Measurements from ENCODE around the gene STEAP1B.
A peak's percentile ranks its signal among the peaks of the same experiment; 100 is the strongest.
"Not testable (repeated sequence)": the region's sequence is repeated elsewhere in the genome, so short reads cannot be mapped to it uniquely, and the experiment has no call there.

Gene STEAP1B

GRCh38 chr7:22470981-22471380, 29.0 kb downstream of the STEAP1B start:
- in situ Hi-C loops (cut with HindIII; ENCODE audit: low pct_ligation_motif_present, low pct_unique_long_range_greater_than_20kb, low sequenced_read_pairs), result loop anchor here (25.0 kb wide), 1 partner anchor 359 kb away; no protein-coding TSS in a partner anchor
- no peak for DNase-seq

- no peak for DNase-seq
- in situ Hi-C loops (cut with HindIII; ENCODE audit: low pct_ligation_motif_present, low pct_unique_long_range_greater_than_20kb, low sequenced_read_pairs), result loop anchor here (25.0 kb wide), 1 partner anchor 357 kb away; no protein-coding TSS in a partner anchor
These were observed 30.4 kb downstream of the STEAP1B start for GRCh38 chr7:22469371-22470143.

GRCh38 chr7:22468609-22469008, 31.4 kb downstream of the STEAP1B start:
- in situ Hi-C loops (cut with HindIII; ENCODE audit: low pct_ligation_motif_present, low pct_unique_long_range_greater_than_20kb, low sequenced_read_pairs), result loop anchor here (25.0 kb wide), 1 partner anchor 356 kb away; no protein-coding TSS in a partner anchor
- no peak for DNase-seq

- in situ Hi-C loops (cut with HindIII; ENCODE audit: low pct_ligation_motif_present, low pct_unique_long_range_greater_than_20kb, low sequenced_read_pairs), result loop anchor here (25.0 kb wide), 1 partner anchor 352 kb away; no protein-coding TSS in a partner anchor
- no peak for DNase-seq
These were observed 35.7 kb downstream of the STEAP1B start for GRCh38 chr7:22464299-22464698.

GRCh38 chr7:22460363-22460988, 39.5 kb downstream of the STEAP1B start:
- DNase-seq, result no peak
- in situ Hi-C loops (cut with HindIII; ENCODE audit: low pct_ligation_motif_present, low pct_unique_long_range_greater_than_20kb, low sequenced_read_pairs), result loop anchor here (25.0 kb wide), 1 partner anchor 348 kb away; no protein-coding TSS in a partner anchor

GRCh38 chr7:22457471-22457870, 42.5 kb downstream of the STEAP1B start:
- in situ Hi-C loops (cut with HindIII; ENCODE audit: low pct_ligation_motif_present, low pct_unique_long_range_greater_than_20kb, low sequenced_read_pairs), result loop anchor here (25.0 kb wide), 1 partner anchor 345 kb away; no protein-coding TSS in a partner anchor
- no peak for DNase-seq

GRCh38 chr7:22454446-22454845, 45.5 kb downstream of the STEAP1B start:
- in situ Hi-C loops (cut with HindIII; ENCODE audit: low pct_ligation_motif_present, low pct_unique_long_range_greater_than_20kb, low sequenced_read_pairs), result loop anchor here (25.0 kb wide), 1 partner anchor 342 kb away; no protein-coding TSS in a partner anchor
- DNase-seq, result no peak

GRCh38 chr7:22452960-22453558, 46.9 kb downstream of the STEAP1B start:
- DNase-seq, result no peak
- in situ Hi-C loops (cut with HindIII; ENCODE audit: low pct_ligation_motif_present, low pct_unique_long_range_greater_than_20kb, low sequenced_read_pairs), result loop anchor here (25.0 kb wide), 1 partner anchor 341 kb away; no protein-coding TSS in a partner anchor

- DNase-seq, result peak; percentile 67
- in situ Hi-C loops (cut with HindIII; ENCODE audit: low pct_ligation_motif_present, low pct_unique_long_range_greater_than_20kb, low sequenced_read_pairs), result loop anchor here (25.0 kb wide), 1 partner anchor 340 kb away; no protein-coding TSS in a partner anchor
These were observed 47.6 kb downstream of the STEAP1B start for GRCh38 chr7:22452142-22452959.

GRCh38 chr7:22450013-22450412, 50.0 kb downstream of the STEAP1B start:
- not testable (repeated sequence) for DNase-seq
- in situ Hi-C loops (cut with HindIII; ENCODE audit: low pct_ligation_motif_present, low pct_unique_long_range_greater_than_20kb, low sequenced_read_pairs), result loop anchor here (25.0 kb wide), 1 partner anchor 338 kb away; no protein-coding TSS in a partner anchor

- in situ Hi-C loops (cut with HindIII; ENCODE audit: low pct_ligation_motif_present, low pct_unique_long_range_greater_than_20kb, low sequenced_read_pairs), result no loop called here
- no peak for DNase-seq
These were observed 52.2 kb downstream of the STEAP1B start for GRCh38 chr7:22447762-22448161.

- no peak for DNase-seq
- in situ Hi-C loops (cut with HindIII; ENCODE audit: low pct_ligation_motif_present, low pct_unique_long_range_greater_than_20kb, low sequenced_read_pairs), result no loop called here
These were observed 53.0 kb downstream of the STEAP1B start for GRCh38 chr7:22447008-22447407.

GRCh38 chr7:22445853-22446252, 54.1 kb downstream of the STEAP1B start:
- no peak for DNase-seq
- in situ Hi-C loops (cut with HindIII; ENCODE audit: low pct_ligation_motif_present, low pct_unique_long_range_greater_than_20kb, low sequenced_read_pairs), result no loop called here

- no peak for DNase-seq
- in situ Hi-C loops (cut with HindIII; ENCODE audit: low pct_ligation_motif_present, low pct_unique_long_range_greater_than_20kb, low sequenced_read_pairs), result no loop called here
These were observed 54.7 kb downstream of the STEAP1B start for GRCh38 chr7:22445140-22445743.

- peak; percentile 43 for DNase-seq
- in situ Hi-C loops (cut with HindIII; ENCODE audit: low pct_ligation_motif_present, low pct_unique_long_range_greater_than_20kb, low sequenced_read_pairs), result no loop called here
These were observed 55.6 kb downstream of the STEAP1B start for GRCh38 chr7:22444181-22444971.

GRCh38 chr7:22443370-22444180, 56.4 kb downstream of the STEAP1B start:
- DNase-seq, result no peak
- in situ Hi-C loops (cut with HindIII; ENCODE audit: low pct_ligation_motif_present, low pct_unique_long_range_greater_than_20kb, low sequenced_read_pairs), result no loop called here

Measured in ACHN (cell line).